PC-3 (cell line): Measurements from ENCODE around the gene RFT1.

Experiments used
- EZH2 ChIP-seq: fragments of 300-600 bp; sonication (generic); IDR thresholded peaks from one replicate; pipeline ENCODE4 v1.6.1; 2017; ENCODE audit warnings: antibody characterized with exemption, mild to moderate bottlenecking, low read length; ENCODE audit not compliant: unreplicated experiment
- TF ChIP-seq, protein P1 (sequence below): fragments of 300-600 bp; sonication (generic); conservative IDR thresholded peaks from 2 replicates; pipeline ENCODE4 v1.5.1; 2017; ENCODE audit warnings: antibody characterized with exemption, low read depth, mild to moderate bottlenecking, low read length

DNA sequence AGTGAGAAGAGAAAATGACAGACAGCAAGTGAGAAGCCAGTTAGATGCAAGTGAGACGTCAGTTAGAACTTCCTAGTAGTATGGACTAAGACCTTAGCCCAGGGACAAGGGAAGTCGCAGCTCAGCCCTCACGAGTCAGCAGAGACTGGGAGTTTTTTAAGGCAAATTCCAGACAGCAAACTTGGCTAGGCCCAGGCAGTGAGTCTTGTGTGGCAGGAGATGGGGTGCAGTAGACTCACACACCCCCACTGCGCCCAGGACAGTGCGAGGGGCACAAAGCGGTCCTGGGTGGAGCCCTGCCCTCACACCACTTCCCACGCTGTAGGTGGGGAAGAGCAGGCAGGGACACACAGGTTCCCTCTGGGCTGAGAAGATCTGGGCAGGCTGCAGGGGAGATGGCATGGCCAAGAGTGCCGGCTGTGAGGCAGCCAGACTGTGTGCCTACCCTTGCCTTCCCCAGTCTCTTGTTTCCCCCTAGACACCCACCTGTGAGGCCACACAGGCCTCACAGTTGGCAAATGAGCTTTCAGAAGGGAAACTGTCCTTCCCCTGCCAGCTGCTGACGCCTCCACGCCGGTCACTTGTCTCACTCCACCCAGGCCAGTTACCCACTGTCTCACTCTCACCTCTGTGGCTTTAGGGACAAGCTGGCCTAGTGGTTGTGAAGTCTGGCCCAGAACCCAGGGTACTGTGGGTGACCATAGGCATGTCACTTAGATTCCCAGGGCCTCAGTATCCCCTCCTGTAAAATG, 17.1 kb upstream of the RFT1 start:
- no peak for TF ChIP-seq EZH2
- TF ChIP-seq, protein P1, sequence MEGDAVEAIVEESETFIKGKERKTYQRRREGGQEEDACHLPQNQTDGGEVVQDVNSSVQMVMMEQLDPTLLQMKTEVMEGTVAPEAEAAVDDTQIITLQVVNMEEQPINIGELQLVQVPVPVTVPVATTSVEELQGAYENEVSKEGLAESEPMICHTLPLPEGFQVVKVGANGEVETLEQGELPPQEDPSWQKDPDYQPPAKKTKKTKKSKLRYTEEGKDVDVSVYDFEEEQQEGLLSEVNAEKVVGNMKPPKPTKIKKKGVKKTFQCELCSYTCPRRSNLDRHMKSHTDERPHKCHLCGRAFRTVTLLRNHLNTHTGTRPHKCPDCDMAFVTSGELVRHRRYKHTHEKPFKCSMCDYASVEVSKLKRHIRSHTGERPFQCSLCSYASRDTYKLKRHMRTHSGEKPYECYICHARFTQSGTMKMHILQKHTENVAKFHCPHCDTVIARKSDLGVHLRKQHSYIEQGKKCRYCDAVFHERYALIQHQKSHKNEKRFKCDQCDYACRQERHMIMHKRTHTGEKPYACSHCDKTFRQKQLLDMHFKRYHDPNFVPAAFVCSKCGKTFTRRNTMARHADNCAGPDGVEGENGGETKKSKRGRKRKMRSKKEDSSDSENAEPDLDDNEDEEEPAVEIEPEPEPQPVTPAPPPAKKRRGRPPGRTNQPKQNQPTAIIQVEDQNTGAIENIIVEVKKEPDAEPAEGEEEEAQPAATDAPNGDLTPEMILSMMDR, result no peak
